HG03378 (cell line): ENCODE results near the gene PGM5.

ENCODE experiments used
- ATAC-seq: cut with Tn5 transposase; IDR thresholded peaks from one replicate; pipeline ENCODE4 v1.9.1; 2021; ENCODE audit warnings: mild to moderate bottlenecking, moderate library complexity; ENCODE audit not compliant: unreplicated experiment

The PGM5 gene

DNA sequence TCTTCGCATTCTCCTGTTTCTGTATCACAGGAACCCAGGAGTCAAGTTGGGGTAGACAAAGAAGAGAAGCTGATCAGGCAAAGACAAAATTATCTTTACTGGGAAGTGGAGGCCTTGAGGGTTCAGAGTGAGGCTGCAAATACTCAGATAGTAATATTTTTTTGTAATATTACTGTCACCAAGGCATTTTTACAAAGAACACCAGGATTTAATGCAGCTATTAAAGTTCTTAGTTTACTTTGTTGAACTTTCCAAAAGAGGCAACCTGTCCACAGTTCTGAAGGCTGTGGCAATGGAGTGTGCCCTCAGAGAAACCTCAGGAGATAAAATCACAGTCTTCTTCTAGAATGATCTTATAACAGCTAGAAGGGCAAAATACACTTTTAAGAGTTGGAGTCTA is 74.9 kb downstream of the PGM5 start:
- no peak for ATAC-seq

DNA sequence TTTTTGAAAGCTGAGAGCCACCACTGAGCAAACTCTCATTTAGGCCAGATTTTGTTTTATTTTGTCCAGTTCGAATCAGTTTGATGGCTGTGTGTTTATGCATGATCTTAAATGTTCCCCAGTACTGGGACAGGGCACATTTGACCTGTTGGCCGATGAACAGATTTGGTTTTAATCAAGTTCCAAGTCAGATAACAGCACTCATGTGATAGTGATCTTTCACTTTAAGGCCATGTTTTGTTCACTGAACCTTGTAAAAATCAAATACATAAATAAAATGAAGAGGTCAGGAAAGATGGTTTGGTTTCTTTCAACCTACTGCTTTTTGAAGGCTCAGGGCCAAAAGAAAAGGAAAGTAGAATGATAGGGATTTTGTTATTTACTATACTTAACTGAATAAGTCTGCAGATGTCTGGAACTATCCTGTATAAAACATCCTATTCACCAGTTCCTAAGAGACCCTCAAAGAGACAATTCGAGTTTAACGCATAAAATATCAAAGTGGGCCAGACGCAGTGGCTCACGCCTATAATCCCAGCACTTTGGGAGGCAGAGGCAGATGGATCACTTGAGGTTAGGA is 77.2 kb downstream of the PGM5 start:
- no peak for ATAC-seq

DNA sequence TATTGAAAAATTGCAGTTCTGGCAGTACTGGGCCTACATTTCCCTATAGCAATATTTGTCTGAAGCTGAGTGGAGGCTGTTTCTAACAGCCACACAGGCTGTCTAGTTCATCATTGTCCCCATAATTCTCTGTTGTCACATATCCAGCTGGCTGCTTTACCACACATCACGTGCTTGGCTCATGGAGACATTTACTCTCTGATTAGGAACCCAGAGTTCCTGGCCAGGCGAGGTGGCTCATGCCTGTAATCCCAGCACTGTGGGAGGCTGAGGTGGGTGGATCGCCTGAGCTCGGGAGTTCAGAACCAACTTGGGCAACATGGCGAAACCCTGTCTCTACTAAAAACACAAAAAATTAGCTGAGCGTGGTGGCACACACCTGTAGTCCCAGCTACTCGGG is 81.4 kb downstream of the PGM5 start:
- no peak for ATAC-seq

DNA sequence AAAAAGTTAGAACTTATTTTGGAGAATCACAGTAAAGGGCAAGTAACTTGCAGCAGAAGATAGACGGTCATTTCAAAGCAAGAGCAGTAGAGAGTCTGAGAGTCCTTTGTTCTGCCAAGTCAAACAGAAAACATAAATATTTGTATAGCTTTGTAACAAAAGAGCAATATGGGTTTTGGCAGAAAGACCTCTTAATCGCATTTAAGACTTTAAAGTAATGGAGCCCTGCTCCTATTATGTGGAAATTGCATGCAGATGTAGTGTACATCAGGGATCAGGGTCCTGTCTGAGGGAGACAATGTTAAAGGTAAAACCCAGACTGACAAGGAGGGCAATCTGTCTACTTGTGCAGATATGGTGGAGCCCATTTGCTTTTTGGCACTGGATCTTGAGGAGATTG is 87.2 kb downstream of the PGM5 start:
- ATAC-seq, result no peak

DNA sequence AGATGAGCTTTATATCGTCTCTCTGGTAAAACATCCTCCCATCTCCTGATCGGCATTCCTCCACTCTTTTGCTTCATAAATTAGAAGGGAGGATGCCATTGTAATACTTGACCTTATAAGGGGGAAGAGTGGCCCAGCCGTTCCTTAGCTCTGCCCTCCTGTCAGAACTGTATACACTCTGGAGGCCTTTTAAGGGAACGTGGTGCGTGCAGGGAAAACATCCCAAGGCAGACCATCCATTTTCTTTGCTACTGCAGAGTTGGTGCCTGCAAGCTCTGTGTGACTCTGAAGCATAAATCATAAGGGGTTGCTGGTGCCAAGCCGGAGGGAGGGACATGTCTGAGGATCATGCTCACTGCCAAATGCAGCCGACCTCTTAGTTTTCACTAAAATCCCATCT is 90.4 kb downstream of the PGM5 start:
- no peak for ATAC-seq

DNA sequence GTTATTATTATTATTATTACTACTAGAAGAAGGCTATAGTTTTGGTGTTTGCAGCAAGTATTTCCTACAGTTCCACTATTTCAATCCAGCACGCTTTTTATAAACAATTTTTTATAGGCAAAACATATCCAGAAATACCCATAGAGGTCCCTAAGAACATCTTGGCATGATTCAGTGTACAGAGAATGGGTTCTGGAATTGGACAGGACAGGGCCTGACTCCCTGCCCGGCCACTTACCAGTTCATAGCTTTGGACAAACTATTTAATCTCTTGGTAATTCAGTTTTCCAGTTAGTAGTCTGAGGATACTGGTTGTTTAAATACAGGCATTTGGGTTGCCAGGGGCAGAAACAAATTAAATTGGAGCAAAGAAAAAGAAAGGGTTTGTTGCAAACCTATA is 91.2 kb downstream of the PGM5 start:
- no peak for ATAC-seq

DNA sequence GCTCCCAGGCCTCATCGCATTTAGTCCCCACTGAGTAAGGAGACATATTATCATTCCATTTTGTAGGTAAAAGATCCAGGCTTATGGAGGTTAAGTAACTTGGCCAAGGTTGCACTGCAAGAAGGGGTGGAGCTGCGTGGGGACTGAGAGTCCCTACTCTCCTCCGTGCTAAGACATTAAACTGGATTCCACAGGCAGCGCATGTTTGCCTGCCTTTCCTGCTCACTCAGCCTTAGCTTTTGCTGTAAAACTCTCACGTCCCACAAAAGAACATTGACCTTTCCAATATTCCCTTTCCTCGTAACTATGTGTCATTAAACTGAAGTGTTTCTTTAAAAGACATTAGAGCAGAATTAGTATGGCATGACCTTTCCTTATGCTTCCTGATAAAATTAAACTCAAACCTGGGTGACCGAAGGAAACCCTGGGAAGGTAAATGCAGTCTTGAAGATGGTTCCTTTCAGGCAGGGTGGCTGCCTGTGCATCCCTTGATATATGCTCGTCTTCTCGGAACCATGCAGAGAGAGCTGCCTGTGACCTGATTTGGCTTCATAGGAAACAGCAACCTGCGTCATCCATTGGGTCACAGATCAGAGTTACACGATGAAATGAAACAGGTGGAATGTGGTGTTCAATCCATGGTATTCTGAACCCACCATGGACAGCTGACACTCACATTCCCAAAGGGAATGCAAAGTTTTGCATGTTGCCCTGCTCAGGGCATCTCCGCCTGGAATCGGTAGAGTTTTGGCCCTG is 98.3 kb downstream of the PGM5 start:
- no peak for ATAC-seq

DNA sequence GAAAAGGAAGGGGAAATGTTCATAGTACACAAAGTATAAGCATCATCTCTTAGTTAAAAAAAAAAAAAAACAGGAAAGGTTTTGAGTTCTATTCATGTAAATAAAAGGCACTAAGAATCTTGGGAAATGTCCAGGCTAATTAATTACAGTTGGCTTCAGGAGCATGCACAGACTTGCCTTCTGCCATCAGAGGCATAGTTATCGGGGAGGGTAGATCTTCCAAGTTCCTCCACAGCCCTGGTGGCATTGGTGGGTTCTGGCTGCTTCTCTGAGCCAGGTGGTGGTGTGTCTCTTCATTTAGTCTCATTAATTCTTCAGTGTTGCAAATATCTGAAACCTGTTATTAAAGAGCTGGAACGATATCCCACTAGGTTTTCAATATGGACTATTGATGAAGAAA is 99.0 kb downstream of the PGM5 start:
- no peak for ATAC-seq

DNA sequence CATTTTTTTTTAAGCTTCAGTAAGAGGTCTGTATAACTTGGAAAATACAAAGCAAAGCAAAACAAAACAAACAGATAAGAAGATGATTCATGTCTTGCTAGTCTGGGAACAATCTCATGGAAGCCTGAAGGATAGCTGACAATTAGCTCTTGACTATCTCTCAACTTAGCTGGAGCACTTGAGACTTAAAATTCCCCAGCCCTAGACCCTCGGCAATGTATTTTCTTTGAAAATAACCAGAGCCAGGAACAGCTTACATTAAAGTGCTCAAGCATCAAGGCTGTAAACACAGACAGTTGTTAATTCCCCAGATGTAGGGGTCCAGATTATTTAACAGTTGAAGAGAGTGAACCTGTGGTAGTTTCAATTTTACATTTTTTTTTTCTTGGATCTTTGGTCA is 101.4 kb downstream of the PGM5 start:
- ATAC-seq, result no peak

DNA sequence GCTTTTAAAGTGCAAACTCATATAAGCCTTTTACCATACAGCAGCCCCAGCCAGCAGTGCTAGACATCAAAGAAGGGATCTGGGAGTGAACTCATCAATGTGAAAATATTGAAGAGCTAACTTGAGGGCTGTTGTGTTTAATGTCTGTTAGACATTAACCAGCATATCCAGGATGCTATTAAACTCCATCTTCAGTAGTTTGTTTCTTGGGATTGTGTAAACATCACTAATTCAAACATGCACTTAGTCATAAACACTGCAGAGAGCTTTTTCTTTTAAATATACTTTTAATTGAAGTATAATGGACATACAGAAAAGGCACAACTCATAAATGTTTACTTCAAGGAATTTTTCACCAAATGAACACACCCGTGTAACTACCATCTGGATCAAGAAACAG is 102.5 kb downstream of the PGM5 start:
- ATAC-seq, result no peak

DNA sequence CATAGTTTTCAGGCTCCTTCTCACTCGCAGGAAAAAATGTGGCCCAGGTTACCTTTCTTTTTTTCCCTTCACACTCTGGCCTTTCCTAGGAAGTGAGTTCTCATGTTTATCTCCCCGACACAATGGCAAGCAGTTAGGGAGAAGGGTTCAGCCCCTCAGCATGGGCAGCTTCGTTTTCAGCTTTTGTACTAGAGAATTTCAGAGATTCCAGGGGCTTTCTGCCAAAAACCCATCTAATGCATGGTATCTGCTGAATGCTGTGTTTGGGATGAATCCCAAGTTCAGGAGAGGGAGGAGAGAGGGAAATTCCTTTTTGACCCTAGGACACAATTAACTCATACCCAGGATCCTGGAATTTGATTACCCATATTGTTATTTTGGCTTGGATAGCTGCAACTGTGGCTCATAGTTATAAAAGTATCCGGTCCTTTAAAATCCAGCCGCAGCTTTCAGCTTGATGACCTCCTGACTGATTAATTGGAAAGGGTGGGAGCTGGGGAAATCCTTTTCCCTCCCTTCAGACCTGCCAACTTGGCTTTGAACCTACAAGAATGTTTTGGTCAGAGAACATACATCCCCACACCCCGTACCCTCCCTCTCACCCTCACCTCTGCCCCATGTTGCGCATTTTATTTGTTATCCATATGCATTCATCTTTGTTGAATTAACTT is 105.8 kb downstream of the PGM5 start:
- ATAC-seq, result no peak

DNA sequence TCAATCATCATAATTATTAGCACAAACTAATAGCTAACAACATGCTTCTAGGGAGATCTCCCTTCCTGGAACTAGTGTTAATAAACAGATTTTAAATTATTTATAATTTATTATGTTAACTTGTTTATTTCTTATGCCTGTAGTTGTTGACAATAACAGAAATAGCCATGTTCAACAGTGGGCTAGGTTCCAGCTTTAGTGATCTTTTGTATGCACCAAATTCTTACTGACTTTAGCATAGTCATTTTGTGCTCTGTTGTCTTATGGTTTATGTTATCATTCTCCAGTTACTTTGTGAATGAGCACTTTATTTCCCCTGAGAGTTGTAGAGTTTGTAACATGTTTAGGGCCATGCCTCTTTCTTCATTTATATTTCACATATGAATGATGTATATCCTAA is 113.7 kb downstream of the PGM5 start:
- ATAC-seq, result no peak

DNA sequence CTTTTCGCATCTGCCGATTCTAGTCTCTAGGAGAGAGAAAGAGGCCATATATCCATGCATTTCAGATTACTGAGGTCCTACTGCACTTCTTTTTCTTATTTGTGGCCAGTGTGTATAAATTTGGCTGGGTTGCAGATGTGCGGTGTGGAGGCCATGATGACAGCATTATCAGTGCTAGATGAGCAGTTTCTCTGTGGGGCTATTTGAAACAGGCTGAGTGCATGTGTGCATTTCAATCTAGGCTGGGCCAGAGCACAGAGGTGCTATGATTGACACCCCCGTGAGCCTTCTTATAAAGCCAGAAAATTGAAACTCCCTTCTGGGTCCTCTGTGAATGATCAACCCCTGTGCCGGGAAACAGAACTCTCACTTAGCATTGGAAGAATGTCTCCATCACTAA is 114.2 kb downstream of the PGM5 start:
- no peak for ATAC-seq

DNA sequence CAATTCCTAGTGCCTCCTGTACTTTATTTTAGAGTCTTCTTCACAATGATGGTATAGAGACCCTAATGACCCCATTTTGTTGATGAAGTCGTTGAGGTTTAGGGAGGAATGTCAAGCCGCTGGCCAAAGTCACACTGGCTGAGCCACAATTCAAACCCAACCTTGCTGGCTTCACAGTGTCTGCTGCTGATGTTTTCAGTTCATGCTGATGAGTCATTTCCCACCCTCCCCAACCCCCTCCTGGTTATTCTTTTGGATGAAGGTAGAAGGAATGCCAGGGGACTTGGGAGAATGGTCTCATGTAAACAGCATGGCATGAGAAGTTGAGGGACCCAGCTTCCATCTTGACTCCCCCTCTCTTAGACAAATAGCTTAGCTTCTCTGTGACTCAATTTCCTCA is 115.7 kb downstream of the PGM5 start:
- ATAC-seq, result no peak

DNA sequence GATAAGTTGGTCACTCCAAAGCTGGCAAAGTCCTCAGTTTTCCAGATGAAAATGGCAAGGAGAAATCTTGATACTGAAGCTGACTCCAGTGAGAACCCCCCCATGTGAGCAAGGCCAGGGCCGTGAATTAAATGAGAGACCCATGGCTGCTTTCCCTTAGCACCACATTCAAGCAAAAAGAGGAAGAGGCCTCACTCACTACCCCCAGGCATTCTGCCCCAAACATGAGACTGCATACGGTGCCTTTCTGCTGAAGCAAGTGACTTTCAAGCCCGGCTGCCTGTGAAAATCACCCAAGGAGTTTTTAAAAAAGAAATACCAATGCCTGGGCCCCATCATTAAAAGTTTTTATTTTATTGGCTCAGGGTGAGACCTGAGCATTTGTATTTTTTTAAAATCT is 117.4 kb downstream of the PGM5 start:
- ATAC-seq, result no peak

DNA sequence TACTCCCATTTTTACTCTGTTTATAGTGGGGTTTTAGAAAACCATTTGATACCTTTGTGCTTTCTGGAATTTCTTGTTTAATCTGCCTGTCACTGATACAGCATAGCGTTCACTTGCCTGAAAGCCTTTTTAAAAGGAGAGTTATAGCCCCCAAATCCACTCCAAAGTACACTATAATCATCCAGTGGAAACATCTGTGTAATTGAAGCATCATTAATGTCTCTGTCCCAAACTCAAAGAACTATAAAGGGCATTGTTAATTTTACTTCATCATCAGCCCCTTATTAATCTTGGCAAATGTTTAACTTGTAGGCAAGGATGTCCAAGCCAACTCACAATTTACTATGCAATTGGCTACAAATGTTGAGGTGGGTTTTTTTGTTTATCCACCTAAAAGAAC is 120.0 kb downstream of the PGM5 start:
- ATAC-seq, result no peak

DNA sequence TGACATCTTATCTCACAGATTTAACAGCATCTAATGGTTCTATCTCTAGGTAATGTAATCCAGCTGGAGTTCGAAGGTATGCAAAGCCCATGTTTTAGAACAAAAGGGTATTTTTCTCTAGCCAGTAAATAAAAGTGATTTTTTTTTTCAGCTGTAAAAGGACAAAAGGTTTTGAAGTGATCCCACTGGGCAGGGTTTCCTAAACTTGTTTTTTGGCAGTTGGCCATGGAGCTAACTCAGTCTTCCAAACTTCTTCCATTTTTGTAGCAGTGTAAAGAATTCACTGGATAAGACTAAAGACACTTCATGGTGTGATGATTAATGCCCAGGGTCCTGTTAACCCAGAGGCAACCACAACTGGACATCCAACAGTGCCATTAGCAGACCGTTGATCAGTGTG is 120.4 kb downstream of the PGM5 start:
- no peak for ATAC-seq

DNA sequence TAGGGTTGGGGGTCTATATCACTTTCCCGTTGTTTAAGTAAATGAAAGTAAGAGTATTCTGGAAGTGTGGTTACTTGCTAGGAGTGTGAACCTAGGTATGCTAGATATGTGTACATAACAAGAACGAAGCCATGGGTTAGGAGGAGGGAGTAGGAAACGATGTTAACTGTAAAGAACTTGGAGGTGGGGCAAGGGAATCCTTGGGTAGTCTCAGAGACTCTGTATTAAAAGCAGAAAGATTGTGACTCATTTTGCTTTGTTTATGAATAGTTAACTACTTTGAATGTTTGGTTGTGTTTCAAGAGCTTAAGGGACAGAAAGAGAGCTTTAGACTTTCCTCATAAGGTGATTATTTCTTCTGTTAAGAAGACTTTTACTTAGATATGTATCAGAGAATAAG is 124.4 kb downstream of the PGM5 start:
- ATAC-seq, result no peak

DNA sequence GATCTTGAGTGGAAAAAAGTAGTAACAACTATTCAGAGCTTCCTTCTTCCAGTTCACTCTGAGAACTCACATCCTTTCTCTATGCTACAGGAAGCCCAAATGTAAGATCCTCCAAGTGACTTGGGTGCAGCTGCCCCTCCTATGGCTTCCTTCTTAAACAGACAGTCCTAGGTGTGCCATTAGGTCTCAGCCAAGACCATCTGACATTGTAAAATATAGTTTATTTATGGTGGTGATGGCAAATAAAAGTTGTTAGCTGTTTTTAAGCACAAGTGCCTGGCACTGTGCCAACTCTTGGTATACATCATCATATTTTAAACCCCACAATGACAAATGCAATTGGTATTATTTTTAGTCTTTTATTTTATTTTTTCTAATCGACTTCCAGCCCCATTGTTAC is 126.1 kb downstream of the PGM5 start:
- ATAC-seq, result no peak

DNA sequence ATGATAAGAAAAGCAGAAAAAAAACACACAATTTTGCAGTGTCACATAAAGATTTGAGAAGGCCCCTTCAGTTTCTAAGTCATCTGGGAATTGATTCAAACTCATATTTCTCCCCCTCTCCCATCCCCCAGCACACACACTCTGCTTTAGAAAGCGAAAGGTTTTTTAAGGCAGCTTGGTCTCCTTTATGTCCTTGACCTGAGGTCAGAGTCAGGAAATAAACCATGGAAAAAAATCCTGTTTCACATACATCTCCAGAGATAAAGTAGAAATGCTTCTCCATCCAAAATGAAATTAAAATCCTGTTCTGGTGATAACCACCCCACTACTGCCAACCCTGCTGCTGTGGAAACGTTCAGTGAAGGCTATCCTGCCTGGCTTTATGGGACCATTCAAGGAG is 131.7 kb downstream of the PGM5 start:
- ATAC-seq, result no peak

DNA sequence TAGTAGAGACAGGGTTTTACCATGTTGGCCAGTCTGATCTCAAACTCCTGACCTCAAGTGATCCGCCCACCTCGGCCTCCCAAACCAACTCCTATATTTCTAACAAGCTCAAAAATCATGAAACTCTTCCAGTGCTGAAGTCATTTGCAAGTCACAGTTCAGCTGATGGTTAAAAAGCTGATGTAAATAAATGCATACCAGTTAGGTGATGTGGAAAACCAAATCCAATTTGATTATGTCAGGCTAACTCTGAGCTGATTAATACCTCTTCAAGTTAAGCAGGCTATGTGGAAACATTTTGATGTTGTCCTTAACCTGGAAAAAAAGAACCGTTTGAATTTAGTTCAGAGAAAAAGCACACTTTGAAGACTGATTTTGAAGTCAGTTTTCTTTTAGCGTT is 133.2 kb downstream of the PGM5 start:
- no peak for ATAC-seq

DNA sequence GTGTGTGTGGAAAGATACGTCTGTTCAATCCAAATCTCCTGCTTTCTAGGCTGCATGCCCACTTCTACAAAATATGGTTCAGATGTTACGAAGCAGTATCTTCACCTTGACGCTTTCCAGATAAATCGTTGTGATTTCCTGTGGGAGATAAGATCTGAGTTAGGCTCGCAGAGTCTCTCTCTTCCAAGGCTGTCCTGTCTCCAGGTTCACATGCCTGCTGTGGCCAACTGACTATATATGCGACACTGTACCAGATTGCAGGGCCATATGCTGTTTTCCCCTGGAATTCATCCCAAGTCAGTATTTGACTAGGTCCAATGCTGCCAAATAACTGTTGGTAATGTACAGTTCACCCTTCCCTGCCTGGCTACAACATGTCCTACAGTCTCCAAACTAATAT is 136.4 kb downstream of the PGM5 start:
- ATAC-seq, result no peak

DNA sequence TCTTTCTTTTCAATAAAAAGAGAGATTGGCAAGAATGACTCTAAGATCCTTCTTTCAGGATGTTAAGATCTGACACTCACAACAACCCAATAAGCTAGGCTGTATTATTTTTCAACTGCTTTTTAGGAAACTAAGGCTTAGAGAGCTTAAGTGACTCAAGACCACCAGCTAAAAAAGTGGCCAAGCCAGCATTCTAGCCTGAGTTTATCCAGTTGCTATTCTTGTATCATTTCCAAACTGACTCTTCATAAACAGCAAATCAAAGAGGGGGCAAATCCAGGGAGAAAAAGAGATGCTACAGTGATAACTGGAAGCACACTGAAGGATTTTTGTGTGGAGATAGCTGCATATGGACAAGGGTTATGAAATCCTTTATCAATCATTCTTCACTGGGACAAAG is 137.1 kb downstream of the PGM5 start:
- no peak for ATAC-seq
